ENCODE data around the gene MAMDC2. TPM values are rescaled to one million over a fixed set of nuclear protein-coding genes. Genes with fewer than 3 reads are reported as not detected.

MAMDC2 gene
- total RNA-seq, 1 donor from 2014 or later, result 28.7 TPM

- no peaks in the 10 kb centered on the region for H3K9me3 Mint-ChIP-seq
- no peak overlapping the region for H3K27ac Mint-ChIP-seq
Measured at GRCh38 chr9:70117835-70118319, 74.2 kb downstream of the MAMDC2 start.

GRCh38 chr9:70119786-70120185, 76.1 kb downstream of the MAMDC2 start:
- Histone ChIP-seq H3K9me3 (ENCODE audit: low read depth) (no peaks in the 10 kb centered on the region), H3F3A (ENCODE audit: low read depth) (no peaks in the 10 kb centered on the region), H3K4me1 (no peaks in the 10 kb centered on the region), H3K27ac (no peak overlapping the region), H3K4me3 (no peak overlapping the region), H3K27me3 (no peaks in the 10 kb centered on the region), H3K4me2 (no peak overlapping the region), H4K20me1 (ENCODE audit: low read depth) (no peaks in the 10 kb centered on the region), H3K9ac (no peak overlapping the region), H2AFZ (replicated peaks) (no peak overlapping the region), H3K36me3 (no peaks in the 10 kb centered on the region), H3K79me2 (ENCODE audit: low read depth) (no peaks in the 10 kb centered on the region)
- Mint-ChIP-seq H3K9me3 (no peaks in the 10 kb centered on the region), H3K27ac (no peak overlapping the region), H3K4me1 (no peaks in the 10 kb centered on the region), H3K4me3 (no peak overlapping the region), H3K36me3 (no peaks in the 10 kb centered on the region), H3K27me3 (ENCODE audit: insufficient read depth, low read depth) (no peaks in the 10 kb centered on the region)
- DNase-seq (ENCODE audit: low spot score), result no peak
- no peak for TF ChIP-seq EZH2phosphoT487 (IDR thresholded peaks at IDR 0.05)
- no peak for TF ChIP-seq CTCF (IDR thresholded peaks at IDR 0.05)
- TF ChIP-seq EZH2 (IDR thresholded peaks at IDR 0.05), result no peak

More at GRCh38 chr9:70117835-70118319, 74.2 kb downstream of the MAMDC2 start:
- Histone ChIP-seq H3K4me2 (no peak overlapping the region), H3K79me2 (ENCODE audit: low read depth) (no peaks in the 10 kb centered on the region), H3K9ac (no peak overlapping the region), H3K4me3 (no peak overlapping the region), H3K27me3 (no peaks in the 10 kb centered on the region), H2AFZ (replicated peaks) (no peak overlapping the region), H3K9me3 (ENCODE audit: low read depth) (no peaks in the 10 kb centered on the region), H3K4me1 (no peaks in the 10 kb centered on the region), H3K27ac (no peak overlapping the region), H3K36me3 (no peaks in the 10 kb centered on the region), H3F3A (ENCODE audit: low read depth) (no peaks in the 10 kb centered on the region), H4K20me1 (ENCODE audit: low read depth) (no peaks in the 10 kb centered on the region)
- TF ChIP-seq CTCF (IDR thresholded peaks at IDR 0.05) (no peak), EZH2phosphoT487 (IDR thresholded peaks at IDR 0.05) (no peak), EZH2 (IDR thresholded peaks at IDR 0.05) (no peak)
- Mint-ChIP-seq H3K27me3 (ENCODE audit: insufficient read depth, low read depth) (no peaks in the 10 kb centered on the region), H3K36me3 (no peaks in the 10 kb centered on the region), H3K4me1 (no peaks in the 10 kb centered on the region), H3K4me3 (no peak overlapping the region)
- no peak for DNase-seq (ENCODE audit: low spot score)

- Mint-ChIP-seq H3K27ac (no peak overlapping the region), H3K36me3 (no peaks in the 10 kb centered on the region), H3K27me3 (ENCODE audit: insufficient read depth, low read depth) (no peaks in the 10 kb centered on the region), H3K9me3 (no peaks in the 10 kb centered on the region), H3K4me3 (no peak overlapping the region), H3K4me1 (no peaks in the 10 kb centered on the region)
- no peak overlapping the region for H2AFZ ChIP-seq (replicated peaks)
- no peaks in the 10 kb centered on the region for H4K20me1 ChIP-seq (ENCODE audit: low read depth)
- peak; percentile 12 for DNase-seq (ENCODE audit: low spot score)
- H3K27me3 ChIP-seq, result no peaks in the 10 kb centered on the region
- TF ChIP-seq EZH2phosphoT487 (IDR thresholded peaks at IDR 0.05) (no peak), EZH2 (IDR thresholded peaks at IDR 0.05) (no peak), CTCF (IDR thresholded peaks at IDR 0.05) (no peak)
- no peak overlapping the region for H3K27ac ChIP-seq
- H3K4me2 ChIP-seq, result no peak overlapping the region
- no peaks in the 10 kb centered on the region for H3K36me3 ChIP-seq
- H3K9ac ChIP-seq, result no peak overlapping the region
- H3F3A ChIP-seq (ENCODE audit: low read depth), result no peaks in the 10 kb centered on the region
- no peaks in the 10 kb centered on the region for H3K79me2 ChIP-seq (ENCODE audit: low read depth)
- no peaks in the 10 kb centered on the region for H3K4me1 ChIP-seq
- no peak overlapping the region for H3K4me3 ChIP-seq
- no peaks in the 10 kb centered on the region for H3K9me3 ChIP-seq (ENCODE audit: low read depth)
Measured at GRCh38 chr9:70120834-70121510, 77.3 kb downstream of the MAMDC2 start.
